Osteoblast (primary cell): ENCODE measurements around the gene EFNB1. TPM values are rescaled to one million over a fixed set of nuclear protein-coding genes. Genes with fewer than 3 reads are reported as not detected.

ENCODE experiments used
- DNase-seq: peaks from one replicate; pipeline ENCODE4 v3.0.0; 2011; ENCODE audit warnings: low spot score, mixed read lengths; ENCODE audit not compliant: insufficient read length; ENCODE audit errors: missing footprints
- H2AFZ ChIP-seq: 2 replicates; pipeline ENCODE4 v1.6.0; 2011; ENCODE audit warnings: mild to moderate bottlenecking, low read length
- H3K27ac ChIP-seq: 2 replicates; pipeline ENCODE4 v1.5.1; 2011; ENCODE audit warnings: mild to moderate bottlenecking, low read depth, low read length, moderate library complexity
- H3K27me3 ChIP-seq: 2 replicates; pipeline ENCODE4 v1.6.0; 2012; ENCODE audit warnings: mild to moderate bottlenecking, control low read depth, inconsistent platforms, low read length, moderate library complexity; ENCODE audit not compliant: insufficient read depth
- H3K36me3 ChIP-seq: 2 replicates; pipeline ENCODE4 v1.5.1; 2011; ENCODE audit warnings: mild to moderate bottlenecking, low read length, control low read depth, moderate library complexity; ENCODE audit not compliant: insufficient read depth
- H3K4me1 ChIP-seq: 2 replicates; pipeline ENCODE4 v1.5.1; 2011; ENCODE audit warnings: mild to moderate bottlenecking, low read length, control low read depth, moderate library complexity; ENCODE audit not compliant: insufficient read depth
- H3K4me2 ChIP-seq: 2 replicates; pipeline ENCODE4 v1.6.0; 2011; ENCODE audit warnings: mild to moderate bottlenecking, low read length; ENCODE audit not compliant: insufficient read depth
- H3K4me3 ChIP-seq: fragments of 200-600 bp; sonication (generic); 3 replicates; pipeline ENCODE4 v1.5.1; 2012; ENCODE audit warnings: mild to moderate bottlenecking, low read length, inconsistent platforms; ENCODE audit not compliant: insufficient read depth
- H3K79me2 ChIP-seq: 2 replicates; pipeline ENCODE4 v1.6.0; 2012; ENCODE audit warnings: mild to moderate bottlenecking, low read length, control low read depth, inconsistent platforms; ENCODE audit not compliant: insufficient read depth
- H3K9me3 ChIP-seq: 2 replicates; pipeline ENCODE4 v1.5.1; 2011; ENCODE audit warnings: low read depth, low read length, control low read depth
- H4K20me1 ChIP-seq: 2 replicates; pipeline ENCODE4 v1.6.0; 2012; ENCODE audit warnings: mild to moderate bottlenecking, low read length, control low read depth; ENCODE audit not compliant: insufficient read depth
- CTCF ChIP-seq: IDR thresholded peaks from 2 replicates; pipeline ENCODE4 v1.5.1; 2011; ENCODE audit warnings: mild to moderate bottlenecking, low read depth, low read length, moderate library complexity; ENCODE audit errors: extremely low read depth
- total RNA-seq: library from RNA; depleted of rRNA; stranded (reverse); fragments of >200 nt; gene quantifications from 2 replicates; pipeline ENCODE4 v1.2.3, GENCODE V29; 2012

Gene EFNB1
- total RNA-seq, 1 donor = 34.7 TPM

GRCh38 chrX:68842351-68842750, 13.5 kb downstream of the EFNB1 start:
- no peak overlapping the region for H2AFZ ChIP-seq
- peaks cover 22% of the 10 kb centered on the region for H4K20me1 ChIP-seq
- no peak overlapping the region for H3K4me2 ChIP-seq
- no peaks in the 10 kb centered on the region for H3K4me1 ChIP-seq
- no peaks in the 10 kb centered on the region for H3K9me3 ChIP-seq
- peaks cover 1% of the 10 kb centered on the region for H3K79me2 ChIP-seq
- DNase-seq = no peak
- peaks cover 4% of the 10 kb centered on the region for H3K36me3 ChIP-seq
- TF ChIP-seq CTCF = no peak
- no peak overlapping the region for H3K27ac ChIP-seq
- no peaks in the 10 kb centered on the region for H3K27me3 ChIP-seq
- no peak overlapping the region for H3K4me3 ChIP-seq

- H4K20me1 ChIP-seq = peaks cover 22% of the 10 kb centered on the region
- H2AFZ ChIP-seq = no peak overlapping the region
- H3K4me1 ChIP-seq = no peaks in the 10 kb centered on the region
- H3K27ac ChIP-seq = no peak overlapping the region
- peaks cover 4% of the 10 kb centered on the region for H3K36me3 ChIP-seq
- H3K79me2 ChIP-seq = no peaks in the 10 kb centered on the region
- no peak overlapping the region for H3K4me2 ChIP-seq
- no peaks in the 10 kb centered on the region for H3K27me3 ChIP-seq
- H3K9me3 ChIP-seq = no peaks in the 10 kb centered on the region
- TF ChIP-seq CTCF = no peak
- DNase-seq = peak; percentile 94
- H3K4me3 ChIP-seq = no peak overlapping the region
Observed at GRCh38 chrX:68842781-68843581, 14.2 kb downstream of the EFNB1 start.

GRCh38 chrX:68843992-68844391, 15.2 kb downstream of the EFNB1 start:
- Histone ChIP-seq H3K4me3 (no peak overlapping the region), H3K4me2 (no peak overlapping the region), H3K27me3 (peaks cover under 1% of the 10 kb centered on the region), H3K27ac (no peak overlapping the region), H2AFZ (no peak overlapping the region), H3K4me1 (no peaks in the 10 kb centered on the region), H3K9me3 (no peaks in the 10 kb centered on the region), H4K20me1 (peaks cover 20% of the 10 kb centered on the region), H3K36me3 (peaks cover 4% of the 10 kb centered on the region), H3K79me2 (no peaks in the 10 kb centered on the region)
- DNase-seq = peak; percentile 23
- no peak for TF ChIP-seq CTCF

- TF ChIP-seq CTCF = no peak
- H3K4me3 ChIP-seq = no peak overlapping the region
- H4K20me1 ChIP-seq = peaks cover 22% of the 10 kb centered on the region
- no peaks in the 10 kb centered on the region for H3K4me1 ChIP-seq
- peak; percentile 63 for DNase-seq
- H3K4me2 ChIP-seq = no peak overlapping the region
- peaks cover 4% of the 10 kb centered on the region for H3K36me3 ChIP-seq
- H3K27ac ChIP-seq = no peak overlapping the region
- no peaks in the 10 kb centered on the region for H3K9me3 ChIP-seq
- H2AFZ ChIP-seq = no peak overlapping the region
- peaks cover 6% of the 10 kb centered on the region for H3K27me3 ChIP-seq
- H3K79me2 ChIP-seq = no peaks in the 10 kb centered on the region
Observed at GRCh38 chrX:68844581-68844980, 15.8 kb downstream of the EFNB1 start.
